T-helper 17 cell (primary cell): ENCODE data around the gene ARFRP1. TPM values are rescaled to one million over a fixed set of nuclear protein-coding genes. Genes with fewer than 3 reads are reported as not detected.

Experiments
- total RNA-seq, 4 donors: library from RNA in 2 of 4; stranded (reverse) in 2 of 4; gene quantifications; one replicate each; pipeline ENCODE4 v1.2.3 and lab custom pipeline; 2022 to 2026

Gene ARFRP1
- total RNA-seq, 2 donors from 2014 or later: 44.0 to 53.2 TPM

Other genes starting within 250 kb of the ARFRP1 start
- not detected for gene KCNQ2, start 235.3 kb downstream of the ARFRP1 start, total RNA-seq
- gene EEF1A2, start 208.9 kb downstream of the ARFRP1 start, total RNA-seq: under 1 TPM; 0.47 to 0.99 TPM
- 100 to 1,000 TPM; 149 to 271 TPM for gene PPDPF, start 187.2 kb downstream of the ARFRP1 start, total RNA-seq
- under 1 TPM; 0.50 to 0.80 TPM for gene PTK6, start 170.6 kb downstream of the ARFRP1 start, total RNA-seq
- gene SRMS, start 160.2 kb downstream of the ARFRP1 start, total RNA-seq: not detected
- gene FNDC11, start 153.8 kb downstream of the ARFRP1 start, total RNA-seq: under 1 TPM; 0.44 to 0.99 TPM
- 10 to 100 TPM; 48.0 to 54.8 TPM for gene HELZ2, start 133.7 kb downstream of the ARFRP1 start, total RNA-seq
- 10 to 100 TPM; 17.3 to 21.0 TPM for gene GMEB2, start 80.9 kb downstream of the ARFRP1 start, total RNA-seq
- 10 to 100 TPM; 51.0 to 67.4 TPM for gene STMN3, start 54.6 kb downstream of the ARFRP1 start, total RNA-seq
- 10 to 100 TPM; 30.7 to 35.0 TPM for gene RTEL1, start 49.7 kb downstream of the ARFRP1 start, total RNA-seq
- not detected for gene TNFRSF6B, start 11.3 kb downstream of the ARFRP1 start, total RNA-seq
- gene ZGPAT, start 63 bp upstream of the ARFRP1 start, total RNA-seq: 10 to 100 TPM; 35.0 to 39.8 TPM
- gene LIME1, start 28.7 kb upstream of the ARFRP1 start, total RNA-seq: 100 to 1,000 TPM; 156 to 179 TPM
- 100 to 1,000 TPM in 1 of 2 donors, 10 to 100 TPM in 1; 98.1 to 103 TPM for gene SLC2A4RG, start 31.8 kb upstream of the ARFRP1 start, total RNA-seq
- under 1 TPM; 0.21 to 0.72 TPM for gene ZBTB46, start 123.3 kb upstream of the ARFRP1 start, total RNA-seq
- gene ABHD16B, start 153.5 kb upstream of the ARFRP1 start, total RNA-seq: not detected
- 10 to 100 TPM; 26.9 to 29.9 TPM for gene TPD52L2, start 157.3 kb upstream of the ARFRP1 start, total RNA-seq
- 10 to 100 TPM; 35.7 to 39.0 TPM for gene DNAJC5, start 187.2 kb upstream of the ARFRP1 start, total RNA-seq
- gene UCKL1, start 248.4 kb upstream of the ARFRP1 start, total RNA-seq: 10 to 100 TPM; 41.6 to 42.5 TPM